Fibroblast of villous mesenchyme (primary cell): ENCODE measurements around the gene CLEC16A. TPM values are rescaled to one million over a fixed set of nuclear protein-coding genes. Genes with fewer than 3 reads are reported as not detected.

Experiments
- DNase-seq: peaks from one replicate; pipeline ENCODE4 v3.0.0-alpha.2; 2010; ENCODE audit warnings: low read depth
- H3K4me3 ChIP-seq: 2 replicates; pipeline ENCODE4 v1.5.1; 2011; ENCODE audit warnings: low read depth, mild to moderate bottlenecking, low read length
- CTCF ChIP-seq: IDR thresholded peaks from 2 replicates; pipeline ENCODE4 v1.5.1; 2012; ENCODE audit warnings: low read depth, mild to moderate bottlenecking, low read length; ENCODE audit not compliant: insufficient read depth
- total RNA-seq: library from RNA; depleted of rRNA; stranded (reverse); fragments of >200 nt; gene quantifications from 2 replicates; pipeline ENCODE4 v1.2.3, GENCODE V29; 2012

The CLEC16A gene
- total RNA-seq, 1 donor = 32.4 TPM

GRCh38 chr16:10931977-10932632 is 12.3 kb upstream of the CLEC16A start:
- no peak for TF ChIP-seq CTCF
- H3K4me3 ChIP-seq = no peak overlapping the region
- DNase-seq = no peak

- DNase-seq = no peak
- no peak for TF ChIP-seq CTCF
- no peak overlapping the region for H3K4me3 ChIP-seq
Measured at GRCh38 chr16:10932959-10933710, 11.2 kb upstream of the CLEC16A start.

- TF ChIP-seq CTCF = no peak
- H3K4me3 ChIP-seq = no peak overlapping the region
- DNase-seq = no peak
Measured at GRCh38 chr16:10933865-10934264, 10.5 kb upstream of the CLEC16A start.

GRCh38 chr16:10934325-10935107 is 9.8 kb upstream of the CLEC16A start:
- TF ChIP-seq CTCF = no peak
- no peak for DNase-seq
- no peak overlapping the region for H3K4me3 ChIP-seq

GRCh38 chr16:10935226-10935915 is 9.0 kb upstream of the CLEC16A start:
- no peak for DNase-seq
- no peak for TF ChIP-seq CTCF
- H3K4me3 ChIP-seq = no peak overlapping the region

GRCh38 chr16:10936272-10936984 is 7.9 kb upstream of the CLEC16A start:
- no peak overlapping the region for H3K4me3 ChIP-seq
- TF ChIP-seq CTCF = no peak
- no peak for DNase-seq
